Naive B cell (primary cell): Measurements from ENCODE around the gene SRSF2. TPM values are rescaled to one million over a fixed set of nuclear protein-coding genes. Genes with fewer than 3 reads are reported as not detected.
"Not testable (repeated sequence)": the region's sequence is repeated elsewhere in the genome, so short reads cannot be mapped to it uniquely, and the experiment has no call there.

Source experiments
- ATAC-seq, 2 donors: fragments of 150-1000 bp; cut with Tn5 transposase; 2 replicates each; pipeline ENCODE4 v1.10.0; 2021; ENCODE audit warnings: low read depth in 2 of 2, mild to moderate bottlenecking in 2 of 2, moderate library complexity in 2 of 2
- DNase-seq: peaks from one replicate; pipeline ENCODE4 v3.0.0; 2022
- H3K27ac Mint-ChIP-seq, 6 donors: one replicate each; pipeline ENCODE4 v1.8.0; 2020 to 2022; ENCODE audit warnings: mild to moderate bottlenecking in 6 of 6, mixed read lengths in 6 of 6, moderate library complexity in 5 of 6, inconsistent platforms in 2 of 6
- H3K27me3 Mint-ChIP-seq, 3 donors: one replicate each; pipeline ENCODE4 v1.8.0; 2021 to 2022; ENCODE audit warnings: mixed read lengths in 3 of 3, mild to moderate bottlenecking in 1 of 3
- H3K36me3 Mint-ChIP-seq, 2 donors: one replicate each; pipeline ENCODE4 v1.8.0; 2020 to 2022; ENCODE audit warnings: mixed read lengths in 2 of 2, inconsistent platforms in 1 of 2, mild to moderate bottlenecking in 1 of 2
- H3K4me1 Mint-ChIP-seq, 3 donors: one replicate each; pipeline ENCODE4 v1.8.0; 2020 to 2022; ENCODE audit warnings: mixed read lengths in 3 of 3, inconsistent platforms in 1 of 3, mild to moderate bottlenecking in 1 of 3, moderate library complexity in 1 of 3
- H3K4me3 Mint-ChIP-seq, 8 donors: one replicate each; pipeline ENCODE4 v1.8.0; 2020 to 2022; ENCODE audit warnings: mild to moderate bottlenecking in 8 of 8, mixed read lengths in 8 of 8, moderate library complexity in 8 of 8, inconsistent platforms in 2 of 8
- H3K9me3 Mint-ChIP-seq, 7 donors: one replicate each; pipeline ENCODE4 v1.8.0; 2020 to 2022; ENCODE audit warnings: mixed read lengths in 7 of 7, mild to moderate bottlenecking in 5 of 7, inconsistent platforms in 2 of 7, moderate library complexity in 1 of 7
- polyA plus RNA-seq, 6 donors: library from polyadenylated mRNA; unstranded; fragments of 300-500 nt; fragmentation: Illumina TruSeq; gene quantifications; one replicate each; pipeline ENCODE4 v1.2.3, GENCODE V29; 2021; ENCODE audit warnings: low read depth in 6 of 6

SRSF2 gene
- polyA plus RNA-seq, 6 donors from 2014 or later: 70.5 to 144 (median 112) TPM

- not testable (repeated sequence) for H3K9me3 Mint-ChIP-seq, ATAC-seq, H3K27ac Mint-ChIP-seq
Observed at GRCh38 chr17:76698466-76698977, 38.6 kb downstream of the SRSF2 start.

GRCh38 chr17:76697702-76698465 lies 39.2 kb downstream of the SRSF2 start:
- peak overlapping the region in 1 of 6 donors; percentile 32 for H3K27ac Mint-ChIP-seq
- ATAC-seq (no peak), DNase-seq (no peak)
- H3K36me3 Mint-ChIP-seq: no peaks in the 10 kb centered on the region
- no peak overlapping the region for H3K4me3 Mint-ChIP-seq
- peaks cover 5 to 16% (median 15%) of the 10 kb centered on the region in 3 donors for H3K4me1 Mint-ChIP-seq
- H3K27me3 Mint-ChIP-seq: peaks cover 0 to 34% (median 13%) of the 10 kb centered on the region in 3 donors
- H3K9me3 Mint-ChIP-seq: no peaks in the 10 kb centered on the region

More at GRCh38 chr17:76698466-76698977, 38.6 kb downstream of the SRSF2 start:
- H3K36me3 Mint-ChIP-seq, DNase-seq: not testable (repeated sequence)
- Mint-ChIP-seq H3K27me3 (peaks cover 0 to 34% (median 13%) of the 10 kb centered on the region in 3 donors), H3K4me1 (peaks cover 5 to 16% (median 15%) of the 10 kb centered on the region in 3 donors), H3K4me3 (peak overlapping the region in 1 of 8 donors; percentile 47)

GRCh38 chr17:76696763-76697701 lies 40.1 kb downstream of the SRSF2 start:
- no peak for DNase-seq
- no peak for ATAC-seq
- H3K36me3 Mint-ChIP-seq: no peaks in the 10 kb centered on the region
- peaks cover 5 to 16% (median 15%) of the 10 kb centered on the region in 3 donors for H3K4me1 Mint-ChIP-seq
- H3K27me3 Mint-ChIP-seq: peaks cover 0 to 34% (median 13%) of the 10 kb centered on the region in 3 donors
- H3K9me3 Mint-ChIP-seq: no peaks in the 10 kb centered on the region
- H3K27ac Mint-ChIP-seq: peak overlapping the region in 3 of 6 donors; percentile 9 to 77 (median 11)
- peak overlapping the region in 1 of 8 donors; percentile 23 for H3K4me3 Mint-ChIP-seq

DNA sequence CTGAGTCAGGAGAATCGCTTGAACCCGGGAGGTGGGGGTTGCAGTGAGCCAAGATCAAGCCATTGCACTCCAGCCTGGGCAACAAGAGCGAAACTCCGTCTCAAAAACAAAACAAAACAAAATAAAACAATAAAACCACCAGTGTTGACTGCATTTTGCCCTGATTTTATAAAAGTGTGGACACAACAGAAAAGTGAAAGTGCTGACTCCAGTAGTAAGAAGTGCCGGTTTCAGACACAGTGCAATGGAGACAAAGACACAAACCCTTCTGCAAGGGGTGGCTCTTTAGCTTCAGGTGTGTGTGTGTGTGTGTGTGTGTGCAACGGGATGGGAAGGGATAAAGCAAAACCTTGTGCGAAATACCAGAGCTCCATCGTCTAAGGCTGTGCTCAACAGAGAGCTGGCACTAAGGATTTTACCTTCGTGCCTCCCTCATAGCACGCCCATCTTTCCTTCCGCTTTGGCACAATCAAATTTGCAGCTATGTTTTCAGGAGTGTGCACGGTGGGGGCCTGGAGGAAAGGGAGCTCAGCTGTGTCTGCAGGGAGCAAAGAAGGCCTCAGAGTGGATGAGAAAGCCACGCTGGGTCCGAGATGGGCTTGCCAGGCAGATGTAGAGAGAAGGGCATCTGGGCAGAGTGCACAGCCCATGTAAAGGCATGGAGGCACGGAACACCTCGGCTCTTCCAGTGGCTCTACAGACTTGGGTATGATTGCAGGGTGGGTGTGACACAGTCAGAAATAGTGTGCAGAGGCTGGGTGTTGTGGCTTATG lies 41.9 kb downstream of the SRSF2 start:
- Mint-ChIP-seq H3K9me3 (no peaks in the 10 kb centered on the region), H3K4me3 (no peak overlapping the region), H3K36me3 (no peaks in the 10 kb centered on the region), H3K27ac (peak overlapping the region in 3 of 6 donors; percentile 49 to 70 (median 60)), H3K4me1 (peaks cover 5 to 16% (median 15%) of the 10 kb centered on the region in 3 donors), H3K27me3 (peaks cover 0 to 34% (median 13%) of the 10 kb centered on the region in 3 donors)
- ATAC-seq (no peak), DNase-seq (no peak)

GRCh38 chr17:76691379-76692191 lies 45.5 kb downstream of the SRSF2 start:
- Mint-ChIP-seq H3K36me3 (no peaks in the 10 kb centered on the region), H3K4me3 (no peak overlapping the region), H3K27ac (no peak overlapping the region), H3K27me3 (peaks cover 0 to 18% (median 0%) of the 10 kb centered on the region in 3 donors), H3K4me1 (peaks cover 2 to 12% (median 4%) of the 10 kb centered on the region in 3 donors), H3K9me3 (no peaks in the 10 kb centered on the region)
- DNase-seq (no peak), ATAC-seq (no peak)

DNA sequence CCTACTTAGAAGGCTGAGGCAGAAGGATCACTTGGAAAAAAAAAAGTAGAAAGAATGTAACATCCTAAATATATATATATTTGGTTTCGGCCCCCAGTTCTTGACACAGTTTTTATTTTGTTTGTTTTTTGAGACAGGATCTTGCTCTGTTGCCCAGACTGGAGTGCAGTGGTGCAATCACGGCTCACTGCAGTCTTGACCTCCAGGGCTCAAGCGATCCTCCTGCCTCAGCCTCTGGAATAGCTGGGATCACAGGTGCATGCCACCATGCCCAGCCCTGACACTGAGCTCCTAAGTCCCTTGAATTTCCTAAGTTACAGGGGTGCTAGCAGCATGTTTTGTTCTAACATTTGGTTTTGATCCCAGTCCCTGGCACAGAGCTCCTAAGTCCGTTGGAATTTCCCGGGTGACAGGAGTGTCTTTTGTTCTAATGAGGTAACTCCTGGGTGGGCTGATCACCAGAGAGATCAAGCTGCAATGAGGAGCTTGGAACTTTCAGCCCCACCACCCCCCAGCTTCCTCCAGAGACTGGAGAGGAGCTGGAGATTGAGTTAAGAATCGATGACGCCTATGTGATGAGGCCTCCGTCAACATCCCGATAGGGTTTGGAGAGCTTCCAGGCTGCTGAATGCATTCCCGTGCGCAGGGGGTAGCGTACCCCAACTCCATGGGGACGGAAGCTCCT lies 46.4 kb downstream of the SRSF2 start:
- peaks cover 0 to 12% (median 0%) of the 10 kb centered on the region in 3 donors for H3K27me3 Mint-ChIP-seq
- H3K27ac Mint-ChIP-seq: no peak overlapping the region
- H3K36me3 Mint-ChIP-seq: no peaks in the 10 kb centered on the region
- no peak overlapping the region for H3K4me3 Mint-ChIP-seq
- DNase-seq (no peak), ATAC-seq (no peak)
- H3K9me3 Mint-ChIP-seq: no peaks in the 10 kb centered on the region
- peaks cover 0 to 8% (median 0%) of the 10 kb centered on the region in 3 donors for H3K4me1 Mint-ChIP-seq

DNA sequence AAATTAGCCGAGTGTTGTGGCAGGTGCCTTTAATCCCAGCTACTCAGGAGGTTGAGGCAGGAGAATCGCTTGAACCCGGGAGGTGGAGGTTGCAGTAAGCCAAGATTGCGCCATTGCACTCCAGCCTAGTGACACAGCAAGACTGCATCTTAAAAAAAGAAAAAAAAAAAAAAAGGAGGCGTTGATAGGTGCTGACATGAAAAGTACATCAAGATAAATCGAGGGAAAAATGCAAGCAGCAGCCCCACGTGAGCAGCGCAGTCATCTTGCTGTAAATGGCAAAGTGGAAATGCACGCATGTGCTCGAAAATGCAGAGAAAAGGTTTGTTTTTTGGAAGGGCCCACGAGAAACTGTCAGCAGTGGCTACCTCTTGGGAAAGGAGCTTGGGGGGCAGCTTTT lies 47.3 kb downstream of the SRSF2 start:
- no peak for ATAC-seq
- Mint-ChIP-seq H3K27ac (peak overlapping the region in 2 of 6 donors; percentile 16 to 47), H3K36me3 (no peaks in the 10 kb centered on the region), H3K4me1 (peaks cover 0 to 4% (median 0%) of the 10 kb centered on the region in 3 donors), H3K4me3 (no peak overlapping the region), H3K9me3 (no peaks in the 10 kb centered on the region), H3K27me3 (peaks cover 0 to 7% (median 0%) of the 10 kb centered on the region in 3 donors)
- no peak for DNase-seq

GRCh38 chr17:76688165-76688622 lies 48.9 kb downstream of the SRSF2 start:
- Mint-ChIP-seq H3K27me3 (peaks cover 0 to 7% (median 0%) of the 10 kb centered on the region in 3 donors), H3K4me3 (no peak overlapping the region), H3K4me1 (peaks cover 0 to 4% (median 0%) of the 10 kb centered on the region in 3 donors), H3K9me3 (no peaks in the 10 kb centered on the region), H3K27ac (no peak overlapping the region), H3K36me3 (no peaks in the 10 kb centered on the region)
- DNase-seq: no peak
- ATAC-seq: no peak

- Mint-ChIP-seq H3K36me3 (no peaks in the 10 kb centered on the region), H3K27me3 (peaks cover 0 to 7% (median 0%) of the 10 kb centered on the region in 3 donors), H3K4me3 (no peak overlapping the region), H3K27ac (no peak overlapping the region), H3K9me3 (no peaks in the 10 kb centered on the region), H3K4me1 (peaks cover 0 to 4% (median 0%) of the 10 kb centered on the region in 3 donors)
- no peak for DNase-seq
- no peak for ATAC-seq
Observed at GRCh38 chr17:76687298-76688164, 49.6 kb downstream of the SRSF2 start.

- Mint-ChIP-seq H3K4me3 (no peak overlapping the region), H3K9me3 (no peaks in the 10 kb centered on the region), H3K27ac (no peak overlapping the region), H3K27me3 (peaks cover 0 to 7% (median 0%) of the 10 kb centered on the region in 3 donors), H3K36me3 (no peaks in the 10 kb centered on the region), H3K4me1 (peaks cover 0 to 4% (median 0%) of the 10 kb centered on the region in 3 donors)
- DNase-seq (no peak), ATAC-seq (no peak)
Observed at GRCh38 chr17:76686538-76687297, 50.4 kb downstream of the SRSF2 start.
